ENCODE results near the gene MTOR. TPM values are rescaled to one million over a fixed set of nuclear protein-coding genes. Genes with fewer than 3 reads are reported as not detected.

The MTOR gene
- total and polyA plus RNA-seq, 2 of the 8 experiments (the other 6 are each of a cell fraction or from before 2014, with no cell fraction given): 44.2 to 76.8 TPM

DNA sequence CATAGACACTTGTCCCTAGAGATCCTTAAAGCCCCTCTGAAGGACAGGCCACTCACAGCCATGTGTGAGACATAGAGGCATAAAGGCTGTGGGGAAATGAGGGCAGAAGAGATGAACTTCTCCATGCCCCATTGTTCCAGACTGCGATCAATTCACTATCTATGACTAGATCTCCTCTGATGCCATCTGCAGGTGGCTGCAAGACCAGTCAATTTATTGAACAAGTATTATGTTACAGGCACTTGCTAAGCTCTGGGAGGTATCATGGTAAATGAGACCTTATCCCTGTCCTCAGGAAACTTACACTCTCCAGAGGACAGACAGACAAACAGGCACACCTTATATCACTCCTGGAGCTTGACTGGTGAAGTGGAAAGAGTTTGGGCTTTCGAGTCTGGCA, 33.6 kb upstream of the MTOR start:
- no peak overlapping the region for H2AK5ac ChIP-seq (ENCODE audit: low read depth, low read length)
- no peaks in the 10 kb centered on the region for H3K79me2 ChIP-seq (ENCODE audit: control insufficient read depth in 1 of 2, insufficient read depth in 2 of 2, low read length in 2 of 2)
- no peak overlapping the region for H3K4ac ChIP-seq (replicated peaks; ENCODE audit: insufficient read length, low read depth, low read length)
- H4K91ac ChIP-seq (replicated peaks; ENCODE audit: insufficient read length, low read length): no peak overlapping the region
- ChIA-PET POLR2A (ENCODE audit: partially characterized antibody) (interaction anchor here (0.9 to 1.4 kb wide), 2 partner anchors 10 to 11 kb away, joined by 3 to 4 read pairs; no protein-coding TSS in a partner anchor), CTCF (ENCODE audit: partially characterized antibody) (interaction anchor here (0.9 to 1.2 kb wide), 2 partner anchors 17 to 39 kb away, joined by 3 read pairs; no protein-coding TSS in a partner anchor)
- H3K9me3 ChIP-seq (ENCODE audit: insufficient read depth in 2 of 2, low read depth in 1 of 2, low read length in 1 of 2): no peaks in the 10 kb centered on the region
- WGBS, 2 experiments (ENCODE audit: extremely low coverage in 1 of 2, insufficient coverage in 1 of 2, insufficient read length in 1 of 2, insufficient replicate concordance in 2 of 2, low coverage in 1 of 2, low lambda C conversion rate in 2 of 2, missing lambda C conversion rate in 1 of 2): 69% methylated on average over 2 of the region's 2 CpGs; no CpG with 5 or more reads in 1 of the 2 experiments
- H3K23me2 ChIP-seq (ENCODE audit: low read depth, low read length): no peaks in the 10 kb centered on the region
- no peak overlapping the region for H3K18ac ChIP-seq (ENCODE audit: extremely low read depth, low read length)
- peaks cover 0 to 1% of the 10 kb centered on the region in 2 experiments for H4K20me1 ChIP-seq (replicated peaks in 1 of 2; ENCODE audit: control insufficient read depth in 1 of 2, insufficient read depth in 2 of 2, low read length in 2 of 2)
- no peak overlapping the region for H2AFZ ChIP-seq (ENCODE audit: low read length)
- H4K5ac ChIP-seq (ENCODE audit: insufficient read length, low read depth, low read length): no peak overlapping the region
- H3K9ac ChIP-seq (replicated peaks in 1 of 4; ENCODE audit: extremely low read depth in 1 of 4, low read depth in 3 of 4, low read length in 3 of 4): no peak overlapping the region
- H3K27ac ChIP-seq (ENCODE audit: low read depth, low read length): no peak overlapping the region
- no peak overlapping the region for H3K4me3 ChIP-seq (ENCODE audit: extremely low read depth in 1 of 4, insufficient read depth in 2 of 4, low read depth in 3 of 4, low read length in 4 of 4)
- no peak overlapping the region for H2BK15ac ChIP-seq (ENCODE audit: low read length)
- no peak overlapping the region for H3K23ac ChIP-seq (ENCODE audit: insufficient read length)
- H2BK20ac ChIP-seq (ENCODE audit: low read length): no peak overlapping the region
- H2BK5ac ChIP-seq (ENCODE audit: low read depth, low read length): no peak overlapping the region
- H3K36me3 ChIP-seq (ENCODE audit: control insufficient read depth in 2 of 4, insufficient read depth in 4 of 4, low read length in 3 of 4): peaks cover 0 to 7% (median 3%) of the 10 kb centered on the region in 4 experiments; a peak in 4 of 8 replicates
- H3K4me1 ChIP-seq (replicated peaks in 1 of 4; ENCODE audit: control insufficient read depth in 3 of 4, insufficient read depth in 4 of 4, low read length in 3 of 4): peaks cover 0 to 10% (median 5%) of the 10 kb centered on the region in 4 experiments; a peak in 6 of 7 replicates
- H3K14ac ChIP-seq (ENCODE audit: insufficient read length): no peak overlapping the region
- TF ChIP-seq HDAC2 (IDR thresholded peaks at IDR 0.05; ENCODE audit: borderline replicate concordance in 1 of 2, low read depth in 2 of 2, low read length in 2 of 2) (no peak), SIN3A (conservative IDR thresholded peaks at IDR 0.05 in 1 of 2, IDR thresholded peaks at IDR 0.05 in 1 of 2; ENCODE audit: low read depth in 1 of 2, low read length in 2 of 2) (no peak), GABPA (IDR thresholded peaks at IDR 0.05; ENCODE audit: borderline replicate concordance, insufficient read depth, low read length) (no peak), FOSL1 (IDR thresholded peaks at IDR 0.05; ENCODE audit: insufficient read depth, low read depth, low read length) (no peak), TBP (IDR thresholded peaks at IDR 0.05; ENCODE audit: low read depth, low read length) (no peak)
- no peaks in the 10 kb centered on the region for H3K27me3 ChIP-seq (replicated peaks in 1 of 4; ENCODE audit: control insufficient read depth in 3 of 4, extremely low read depth in 1 of 4, insufficient read depth in 3 of 4, low read length in 3 of 4)
- H4K8ac ChIP-seq (ENCODE audit: extremely low read depth, insufficient read depth, low read length): no peak overlapping the region
- no peak for FAIRE-seq
- no peak overlapping the region for H2BK120ac ChIP-seq (replicated peaks; ENCODE audit: low read depth, low read length)
- H2BK12ac ChIP-seq (ENCODE audit: low read depth, low read length): no peak overlapping the region
- H3K56ac ChIP-seq (replicated peaks; ENCODE audit: insufficient read length, low read depth, low read length): no peak overlapping the region
- no peak overlapping the region for H3K4me2 ChIP-seq (ENCODE audit: insufficient read depth in 1 of 2, low read depth in 2 of 2, low read length in 2 of 2)
- no peaks in the 10 kb centered on the region for H3K79me1 ChIP-seq (ENCODE audit: low read depth, low read length)
- no peak for DNase-seq (ENCODE audit: low read depth in 1 of 2, low spot score in 2 of 2)

Data from H1 (cell line).